Measurements from ENCODE around the gene KDR. TPM values are rescaled to one million over a fixed set of nuclear protein-coding genes. Genes with fewer than 3 reads are reported as not detected.

Gene KDR
- total RNA-seq, 1 experiment from 2014 or later = 0.09 TPM

DNA sequence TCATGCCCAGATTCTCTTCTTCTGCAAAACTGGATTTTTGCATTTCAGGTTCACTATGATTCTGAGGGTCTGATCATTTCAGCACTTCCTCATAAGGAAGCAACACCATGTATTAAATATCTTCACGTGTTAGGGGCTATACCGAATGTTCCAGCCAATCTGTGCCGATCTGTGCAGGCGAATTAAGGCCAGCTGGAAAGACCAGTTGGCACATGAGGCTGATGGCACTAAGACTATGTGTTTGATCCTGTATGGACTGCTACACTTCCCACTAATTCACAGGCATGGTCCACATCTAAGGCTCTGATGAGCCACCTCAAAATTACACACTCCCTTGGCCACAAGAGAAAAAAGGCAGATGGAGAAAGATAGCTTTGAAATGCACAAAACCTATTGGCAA is 28.8 kb downstream of the KDR start:
- Mint-ChIP-seq H3K36me3 (ENCODE audit: insufficient read depth, unreplicated experiment) (no peaks in the 10 kb centered on the region), H3K27ac (ENCODE audit: unreplicated experiment) (no peak overlapping the region), H3K27me3 (ENCODE audit: unreplicated experiment) (no peaks in the 10 kb centered on the region), H3K4me1 (ENCODE audit: low read depth, unreplicated experiment) (no peaks in the 10 kb centered on the region), H3K9me3 (ENCODE audit: low read depth, unreplicated experiment) (no peaks in the 10 kb centered on the region), H3K4me3 (ENCODE audit: low read depth, unreplicated experiment) (no peak overlapping the region)
- intact Hi-C loops (cut with micrococcal nuclease; ENCODE audit: unreplicated experiment) = no loop called here
- CTCF ChIA-PET = no interaction called here
- no TSS peak for BruUV-seq (replicated peaks)
- DNase-seq = no peak
- TF ChIP-seq, protein P1, sequence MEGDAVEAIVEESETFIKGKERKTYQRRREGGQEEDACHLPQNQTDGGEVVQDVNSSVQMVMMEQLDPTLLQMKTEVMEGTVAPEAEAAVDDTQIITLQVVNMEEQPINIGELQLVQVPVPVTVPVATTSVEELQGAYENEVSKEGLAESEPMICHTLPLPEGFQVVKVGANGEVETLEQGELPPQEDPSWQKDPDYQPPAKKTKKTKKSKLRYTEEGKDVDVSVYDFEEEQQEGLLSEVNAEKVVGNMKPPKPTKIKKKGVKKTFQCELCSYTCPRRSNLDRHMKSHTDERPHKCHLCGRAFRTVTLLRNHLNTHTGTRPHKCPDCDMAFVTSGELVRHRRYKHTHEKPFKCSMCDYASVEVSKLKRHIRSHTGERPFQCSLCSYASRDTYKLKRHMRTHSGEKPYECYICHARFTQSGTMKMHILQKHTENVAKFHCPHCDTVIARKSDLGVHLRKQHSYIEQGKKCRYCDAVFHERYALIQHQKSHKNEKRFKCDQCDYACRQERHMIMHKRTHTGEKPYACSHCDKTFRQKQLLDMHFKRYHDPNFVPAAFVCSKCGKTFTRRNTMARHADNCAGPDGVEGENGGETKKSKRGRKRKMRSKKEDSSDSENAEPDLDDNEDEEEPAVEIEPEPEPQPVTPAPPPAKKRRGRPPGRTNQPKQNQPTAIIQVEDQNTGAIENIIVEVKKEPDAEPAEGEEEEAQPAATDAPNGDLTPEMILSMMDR (IDR thresholded peaks at IDR 0.05; ENCODE audit: unreplicated experiment) = no peak

DNA sequence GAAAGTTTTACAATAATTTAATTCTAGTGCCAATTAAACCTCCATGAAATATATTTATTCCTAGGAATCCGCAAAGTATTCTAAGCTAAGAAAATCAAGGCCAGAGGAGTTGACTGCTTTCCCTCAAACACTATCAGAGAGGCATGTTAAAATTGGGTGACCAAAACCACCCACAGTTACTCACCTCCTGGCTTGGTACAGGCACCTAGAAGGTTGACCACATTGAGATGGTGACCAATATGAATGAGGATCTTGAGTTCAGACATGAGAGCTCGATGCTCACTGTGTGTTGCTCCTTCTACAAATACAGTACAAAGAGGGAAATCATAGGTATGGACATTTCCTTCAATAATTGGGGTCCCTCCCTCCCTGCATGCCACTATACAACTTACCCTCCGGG is 29.4 kb downstream of the KDR start:
- H3K36me3 Mint-ChIP-seq (ENCODE audit: insufficient read depth, unreplicated experiment) = no peaks in the 10 kb centered on the region
- no peak overlapping the region for H3K27ac Mint-ChIP-seq (ENCODE audit: unreplicated experiment)
- H3K9me3 Mint-ChIP-seq (ENCODE audit: low read depth, unreplicated experiment) = no peaks in the 10 kb centered on the region
- no peak overlapping the region for H3K4me3 Mint-ChIP-seq (ENCODE audit: low read depth, unreplicated experiment)
- CTCF ChIA-PET = no interaction called here
- H3K4me1 Mint-ChIP-seq (ENCODE audit: low read depth, unreplicated experiment) = no peaks in the 10 kb centered on the region
- TF ChIP-seq, protein P1 (IDR thresholded peaks at IDR 0.05; ENCODE audit: unreplicated experiment) = no peak
- H3K27me3 Mint-ChIP-seq (ENCODE audit: unreplicated experiment) = no peaks in the 10 kb centered on the region
- intact Hi-C loops (cut with micrococcal nuclease; ENCODE audit: unreplicated experiment) = no loop called here
- DNase-seq = no peak
- no TSS peak for BruUV-seq (replicated peaks)

DNA sequence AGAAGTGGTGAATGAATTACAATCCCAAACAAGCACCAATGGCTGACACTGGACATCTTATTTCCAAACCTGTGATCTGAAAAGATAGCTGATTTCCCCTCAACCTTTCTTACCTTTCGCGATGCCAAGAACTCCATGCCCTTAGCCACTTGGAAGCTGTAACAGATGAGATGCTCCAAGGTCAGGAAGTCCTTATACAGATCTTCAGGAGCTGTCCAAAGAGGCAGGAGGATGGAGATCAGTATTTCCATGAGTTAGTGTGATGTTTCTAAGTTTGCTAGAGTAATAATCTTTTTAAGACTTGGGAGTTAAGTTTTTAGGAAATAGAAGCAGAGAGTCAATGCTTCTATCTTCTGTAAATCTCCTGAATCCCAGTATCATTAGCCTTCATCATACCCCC is 32.9 kb downstream of the KDR start:
- H3K27ac Mint-ChIP-seq (ENCODE audit: unreplicated experiment) = no peak overlapping the region
- H3K9me3 Mint-ChIP-seq (ENCODE audit: low read depth, unreplicated experiment) = no peaks in the 10 kb centered on the region
- TF ChIP-seq, protein P1 (IDR thresholded peaks at IDR 0.05; ENCODE audit: unreplicated experiment) = no peak
- H3K4me3 Mint-ChIP-seq (ENCODE audit: low read depth, unreplicated experiment) = no peak overlapping the region
- no peaks in the 10 kb centered on the region for H3K27me3 Mint-ChIP-seq (ENCODE audit: unreplicated experiment)
- peaks cover 7% of the 10 kb centered on the region for H3K4me1 Mint-ChIP-seq (ENCODE audit: low read depth, unreplicated experiment)
- H3K36me3 Mint-ChIP-seq (ENCODE audit: insufficient read depth, unreplicated experiment) = no peaks in the 10 kb centered on the region
- CTCF ChIA-PET = no interaction called here
- DNase-seq = no peak
- intact Hi-C loops (cut with micrococcal nuclease; ENCODE audit: unreplicated experiment) = no loop called here
- no TSS peak for BruUV-seq (replicated peaks)

DNA sequence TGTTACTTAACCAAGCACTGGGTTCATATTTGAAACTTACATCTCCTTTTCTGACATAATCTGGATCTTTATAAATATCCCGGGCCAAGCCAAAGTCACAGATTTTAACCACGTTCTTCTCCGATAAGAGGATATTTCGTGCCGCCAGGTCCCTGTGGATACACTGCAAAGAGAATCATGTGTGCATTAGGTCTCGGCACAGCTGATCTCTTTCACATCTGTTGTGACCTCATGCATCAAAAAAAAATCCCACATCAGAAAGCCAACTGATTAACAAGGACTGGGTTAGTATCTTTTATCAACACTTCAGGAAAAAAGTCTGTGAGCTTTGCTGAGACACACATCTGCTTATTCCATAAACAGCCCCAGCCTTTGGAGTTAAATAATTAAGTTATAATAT is 35.5 kb downstream of the KDR start:
- Mint-ChIP-seq H3K4me3 (ENCODE audit: low read depth, unreplicated experiment) (no peak overlapping the region), H3K27ac (ENCODE audit: unreplicated experiment) (no peak overlapping the region), H3K4me1 (ENCODE audit: low read depth, unreplicated experiment) (peaks cover 9% of the 10 kb centered on the region), H3K36me3 (ENCODE audit: insufficient read depth, unreplicated experiment) (no peaks in the 10 kb centered on the region), H3K27me3 (ENCODE audit: unreplicated experiment) (no peaks in the 10 kb centered on the region), H3K9me3 (ENCODE audit: low read depth, unreplicated experiment) (no peaks in the 10 kb centered on the region)
- no TSS peak for BruUV-seq (replicated peaks)
- intact Hi-C loops (cut with micrococcal nuclease; ENCODE audit: unreplicated experiment) = no loop called here
- DNase-seq = no peak
- CTCF ChIA-PET = no interaction called here
- TF ChIP-seq, protein P1 (IDR thresholded peaks at IDR 0.05; ENCODE audit: unreplicated experiment) = no peak

DNA sequence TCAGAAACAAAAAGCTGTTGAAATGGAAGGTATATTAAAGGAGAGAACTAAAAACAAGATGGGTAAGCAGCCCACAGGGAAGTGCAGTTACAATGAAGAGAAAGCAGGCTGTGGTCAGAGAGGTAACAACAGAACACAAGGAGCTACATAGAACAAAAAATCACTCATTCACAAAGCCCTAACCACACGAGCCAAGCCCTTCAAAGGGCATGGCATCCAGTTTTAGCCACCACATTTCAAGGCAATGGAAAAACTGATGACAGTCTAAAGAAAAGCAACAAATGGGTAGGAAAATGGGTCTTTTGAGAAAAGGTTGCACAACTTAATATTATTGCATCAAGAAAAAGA is 37.5 kb downstream of the KDR start:
- no TSS peak for BruUV-seq (replicated peaks)
- H3K27ac Mint-ChIP-seq (ENCODE audit: unreplicated experiment) = no peak overlapping the region

More for the DNA sequence above, 37.5 kb downstream of the KDR start:
- TF ChIP-seq, protein P1 (IDR thresholded peaks at IDR 0.05; ENCODE audit: unreplicated experiment) = no peak
- intact Hi-C loops (cut with micrococcal nuclease; ENCODE audit: unreplicated experiment) = no loop called here
- no peak overlapping the region for H3K4me3 Mint-ChIP-seq (ENCODE audit: low read depth, unreplicated experiment)
- no peaks in the 10 kb centered on the region for H3K9me3 Mint-ChIP-seq (ENCODE audit: low read depth, unreplicated experiment)
- peaks cover 9% of the 10 kb centered on the region for H3K4me1 Mint-ChIP-seq (ENCODE audit: low read depth, unreplicated experiment)
- no peaks in the 10 kb centered on the region for H3K36me3 Mint-ChIP-seq (ENCODE audit: insufficient read depth, unreplicated experiment)
- no peak for DNase-seq
- CTCF ChIA-PET = no interaction called here
- H3K27me3 Mint-ChIP-seq (ENCODE audit: unreplicated experiment) = no peaks in the 10 kb centered on the region
